ENCODE results near the gene THBS1. TPM values are rescaled to one million over a fixed set of nuclear protein-coding genes. Genes with fewer than 3 reads are reported as not detected.

THBS1 gene
- total RNA-seq, 1 donor from 2014 or later = 377 TPM

DNA sequence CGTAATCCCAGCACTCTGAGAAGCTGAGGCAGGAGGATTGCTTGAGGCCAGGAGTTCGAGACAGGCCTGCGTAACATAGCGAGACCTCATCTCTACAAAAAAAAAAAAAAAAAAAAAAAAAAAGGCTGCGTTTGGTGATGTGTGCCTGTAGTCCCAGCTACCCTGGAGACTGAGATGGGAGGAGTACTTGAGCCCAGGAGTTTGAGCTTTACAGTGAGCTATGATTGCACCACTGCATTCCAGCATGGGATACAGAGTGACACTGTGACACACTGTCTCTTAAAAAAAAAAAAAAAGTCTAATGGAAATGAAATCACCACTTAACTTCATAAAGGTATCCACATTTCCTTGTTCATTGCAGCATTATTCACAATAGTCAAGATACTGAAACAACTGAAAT, 65.5 kb downstream of the THBS1 start:
- DNase-seq (no peak), ATAC-seq (no peak)
- TF ChIP-seq, protein P1, sequence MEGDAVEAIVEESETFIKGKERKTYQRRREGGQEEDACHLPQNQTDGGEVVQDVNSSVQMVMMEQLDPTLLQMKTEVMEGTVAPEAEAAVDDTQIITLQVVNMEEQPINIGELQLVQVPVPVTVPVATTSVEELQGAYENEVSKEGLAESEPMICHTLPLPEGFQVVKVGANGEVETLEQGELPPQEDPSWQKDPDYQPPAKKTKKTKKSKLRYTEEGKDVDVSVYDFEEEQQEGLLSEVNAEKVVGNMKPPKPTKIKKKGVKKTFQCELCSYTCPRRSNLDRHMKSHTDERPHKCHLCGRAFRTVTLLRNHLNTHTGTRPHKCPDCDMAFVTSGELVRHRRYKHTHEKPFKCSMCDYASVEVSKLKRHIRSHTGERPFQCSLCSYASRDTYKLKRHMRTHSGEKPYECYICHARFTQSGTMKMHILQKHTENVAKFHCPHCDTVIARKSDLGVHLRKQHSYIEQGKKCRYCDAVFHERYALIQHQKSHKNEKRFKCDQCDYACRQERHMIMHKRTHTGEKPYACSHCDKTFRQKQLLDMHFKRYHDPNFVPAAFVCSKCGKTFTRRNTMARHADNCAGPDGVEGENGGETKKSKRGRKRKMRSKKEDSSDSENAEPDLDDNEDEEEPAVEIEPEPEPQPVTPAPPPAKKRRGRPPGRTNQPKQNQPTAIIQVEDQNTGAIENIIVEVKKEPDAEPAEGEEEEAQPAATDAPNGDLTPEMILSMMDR (IDR thresholded peaks at IDR 0.05) = no peak
- Histone ChIP-seq H3K4me1 (no peaks in the 10 kb centered on the region), H3K4me3 (no peak overlapping the region), H3K27me3 (no peaks in the 10 kb centered on the region), H3K36me3 (no peaks in the 10 kb centered on the region), H3K9me3 (no peaks in the 10 kb centered on the region), H3K27ac (no peak overlapping the region)
- intact Hi-C loops (cut with DNase I) = no loop called here

Other genes starting within 250 kb of the THBS1 start
- 0.96 TPM for gene FSIP1, start 201.8 kb downstream of the THBS1 start, total RNA-seq